CD4-positive, alpha-beta T cell treated with Interleukin-1 beta for 1 hour (primary cell): ENCODE measurements around the gene TRIM50.
"Not testable (repeated sequence)": the region's sequence is repeated elsewhere in the genome, so short reads cannot be mapped to it uniquely, and the experiment has no call there.

Experiments used
- DNase-seq, 2 donors: peaks; one replicate each; pipeline ENCODE4 v3.0.0-alpha.2; 2020 to 2022

The TRIM50 gene

GRCh38 chr7:73349763-73350162 lies 21.9 kb upstream of the TRIM50 start:
- DNase-seq = no peak

- no peak for DNase-seq
Measured at GRCh38 chr7:73345951-73346350, 18.1 kb upstream of the TRIM50 start.

- no peak for DNase-seq
Measured at GRCh38 chr7:73345538-73345937, 17.7 kb upstream of the TRIM50 start.

- no peak for DNase-seq
Measured at GRCh38 chr7:73343671-73344380, 15.9 kb upstream of the TRIM50 start.

- no peak for DNase-seq
Measured at GRCh38 chr7:73342645-73343044, 14.8 kb upstream of the TRIM50 start.

- DNase-seq = peak in 1 of 2 donors; percentile 33
Measured at GRCh38 chr7:73341877-73342276, 14.0 kb upstream of the TRIM50 start.

- DNase-seq = no peak
Measured at GRCh38 chr7:73340514-73340913, 12.6 kb upstream of the TRIM50 start.

GRCh38 chr7:73338321-73338720 lies 10.4 kb upstream of the TRIM50 start:
- no peak for DNase-seq

GRCh38 chr7:73332447-73332846 lies 4.6 kb upstream of the TRIM50 start:
- no peak for DNase-seq

GRCh38 chr7:73330772-73331171 lies 2.9 kb upstream of the TRIM50 start:
- no peak for DNase-seq

GRCh38 chr7:73329861-73330581 lies 2.1 kb upstream of the TRIM50 start:
- no peak for DNase-seq

- DNase-seq = no peak
Measured at GRCh38 chr7:73328696-73329095, 814 bp upstream of the TRIM50 start.

- DNase-seq = not testable (repeated sequence)
Measured at GRCh38 chr7:73327449-73327848, 433 bp downstream of the TRIM50 start.

- DNase-seq = not testable (repeated sequence)
Measured at GRCh38 chr7:73325424-73325823, 2.5 kb downstream of the TRIM50 start.

GRCh38 chr7:73324081-73324845 lies 3.6 kb downstream of the TRIM50 start:
- DNase-seq = peak; percentile 48 to 51

- DNase-seq = not testable (repeated sequence)
Measured at GRCh38 chr7:73323434-73324080, 4.3 kb downstream of the TRIM50 start.

GRCh38 chr7:73320009-73320408 lies 7.9 kb downstream of the TRIM50 start:
- not testable (repeated sequence) for DNase-seq

- DNase-seq = not testable (repeated sequence)
Measured at GRCh38 chr7:73319541-73319940, 8.3 kb downstream of the TRIM50 start.

GRCh38 chr7:73318656-73319204 lies 9.2 kb downstream of the TRIM50 start:
- DNase-seq = not testable (repeated sequence)

GRCh38 chr7:73316521-73316920 lies 11.4 kb downstream of the TRIM50 start:
- DNase-seq = no peak

- no peak for DNase-seq
Measured at GRCh38 chr7:73314271-73314670, 13.6 kb downstream of the TRIM50 start.

GRCh38 chr7:73313521-73313906 lies 14.4 kb downstream of the TRIM50 start:
- no peak for DNase-seq
